ENCODE results near the gene CLDN5. TPM values are rescaled to one million over a fixed set of nuclear protein-coding genes. Genes with fewer than 3 reads are reported as not detected.

CLDN5 gene
- polyA plus RNA-seq, 1 donor from 2014 or later = 0.66 TPM

GRCh38 chr22:19559324-19559811, 35.2 kb upstream of the CLDN5 start (continued):
- TF ChIP-seq EZH2 (IDR thresholded peaks at IDR 0.05; ENCODE audit: borderline replicate concordance, insufficient read depth, low read length, poor library complexity, severe bottlenecking) = no peak

- Histone ChIP-seq H3K9me3 (ENCODE audit: low read length) (no peaks in the 10 kb centered on the region), H3K36me3 (ENCODE audit: insufficient read depth, low read length) (no peaks in the 10 kb centered on the region), H2AFZ (ENCODE audit: low read depth, low read length) (no peak overlapping the region), H3F3A (ENCODE audit: insufficient read depth, low read length, poor library complexity, severe bottlenecking) (no peaks in the 10 kb centered on the region), H3K9me2 (ENCODE audit: insufficient read depth, low read length) (no peaks in the 10 kb centered on the region), H3K27me3 (ENCODE audit: insufficient read depth, low read depth, low read length) (no peaks in the 10 kb centered on the region), H3K27ac (ENCODE audit: low read length) (no peak overlapping the region), H4K20me1 (ENCODE audit: insufficient read depth) (no peaks in the 10 kb centered on the region), H3K79me2 (replicated peaks; ENCODE audit: insufficient read depth, low read length) (no peaks in the 10 kb centered on the region), H3K4me2 (ENCODE audit: low read length) (no peak overlapping the region), H3K4me3 (ENCODE audit: low read length) (no peak overlapping the region), H3K9ac (ENCODE audit: low read length) (no peak overlapping the region)
- TF ChIP-seq POLR2AphosphoS5 (IDR thresholded peaks at IDR 0.05) = no peak
- TF ChIP-seq SMC3 (conservative IDR thresholded peaks at IDR 0.05; ENCODE audit: poor library complexity) = no peak
- no peak for TF ChIP-seq EP300 (conservative IDR thresholded peaks at IDR 0.05; ENCODE audit: poor library complexity, severe bottlenecking)
- TF ChIP-seq RAD21 (conservative IDR thresholded peaks at IDR 0.05) = no peak
- TF ChIP-seq MXI1 (conservative IDR thresholded peaks at IDR 0.05; ENCODE audit: poor library complexity, severe bottlenecking) = no peak
- no peak for TF ChIP-seq CTCF (IDR thresholded peaks at IDR 0.05; ENCODE audit: poor library complexity, severe bottlenecking)
- no peak for TF ChIP-seq REST (IDR thresholded peaks at IDR 0.05; ENCODE audit: borderline replicate concordance)
- TF ChIP-seq TAF1 (IDR thresholded peaks at IDR 0.05; ENCODE audit: low read depth) = no peak
- no peak for TF ChIP-seq EZH2 (IDR thresholded peaks at IDR 0.05; ENCODE audit: borderline replicate concordance, insufficient read depth, low read length, poor library complexity, severe bottlenecking)
Observed at GRCh38 chr22:19556963-19557545, 32.8 kb upstream of the CLDN5 start.

- TF ChIP-seq EP300 (conservative IDR thresholded peaks at IDR 0.05; ENCODE audit: poor library complexity, severe bottlenecking) (no peak), CTCF (IDR thresholded peaks at IDR 0.05; ENCODE audit: poor library complexity, severe bottlenecking) (no peak), REST (IDR thresholded peaks at IDR 0.05; ENCODE audit: borderline replicate concordance) (no peak), RAD21 (conservative IDR thresholded peaks at IDR 0.05) (no peak), SMC3 (conservative IDR thresholded peaks at IDR 0.05; ENCODE audit: poor library complexity) (no peak), TAF1 (IDR thresholded peaks at IDR 0.05; ENCODE audit: low read depth) (no peak), POLR2AphosphoS5 (IDR thresholded peaks at IDR 0.05) (no peak), EZH2 (IDR thresholded peaks at IDR 0.05; ENCODE audit: borderline replicate concordance, insufficient read depth, low read length, poor library complexity, severe bottlenecking) (no peak), MXI1 (conservative IDR thresholded peaks at IDR 0.05; ENCODE audit: poor library complexity, severe bottlenecking) (no peak)
- Histone ChIP-seq H2AFZ (ENCODE audit: low read depth, low read length) (no peak overlapping the region), H3K27ac (ENCODE audit: low read length) (no peak overlapping the region), H3F3A (ENCODE audit: insufficient read depth, low read length, poor library complexity, severe bottlenecking) (no peaks in the 10 kb centered on the region), H3K27me3 (ENCODE audit: insufficient read depth, low read depth, low read length) (no peaks in the 10 kb centered on the region), H3K4me3 (ENCODE audit: low read length) (no peak overlapping the region), H3K4me2 (ENCODE audit: low read length) (no peak overlapping the region), H3K79me2 (replicated peaks; ENCODE audit: insufficient read depth, low read length) (no peaks in the 10 kb centered on the region), H4K20me1 (ENCODE audit: insufficient read depth) (no peaks in the 10 kb centered on the region), H3K9ac (ENCODE audit: low read length) (no peak overlapping the region), H3K9me2 (ENCODE audit: insufficient read depth, low read length) (no peaks in the 10 kb centered on the region), H3K9me3 (ENCODE audit: low read length) (no peaks in the 10 kb centered on the region), H3K36me3 (ENCODE audit: insufficient read depth, low read length) (no peaks in the 10 kb centered on the region)
Observed at GRCh38 chr22:19555651-19556050, 31.4 kb upstream of the CLDN5 start.
